Lung (tissue), 12 donors: Measurements from ENCODE around the gene PVR. TPM values are rescaled to one million over a fixed set of nuclear protein-coding genes. Genes with fewer than 3 reads are reported as not detected.
"Not testable (repeated sequence)": the region's sequence is repeated elsewhere in the genome, so short reads cannot be mapped to it uniquely, and the experiment has no call there.

Source experiments
- ATAC-seq: fragments of 200-7000 bp; cut with Tn5 transposase; one replicate; pipeline ENCODE4 v1.9.1; 2020; ENCODE audit warnings: moderate number of reproducible peaks; ENCODE audit not compliant: insufficient read depth, low FRiP score
- DNase-seq, 3 donors: peaks; one replicate each; pipeline ENCODE4 v3.0.0-alpha.2; 2013 to 2017
- H3K27ac ChIP-seq, 2 donors: one replicate each; pipeline ENCODE4 v1.5.1; 2013; ENCODE audit warnings: mild to moderate bottlenecking in 2 of 2, moderate library complexity in 2 of 2, control low read depth in 1 of 2, inconsistent platforms in 1 of 2, low read depth in 1 of 2, low read length in 1 of 2
- H3K27me3 ChIP-seq, 3 donors: one replicate each; pipeline ENCODE4 v1.5.1; 2013; ENCODE audit warnings: low read length in 2 of 3; ENCODE audit not compliant: control insufficient read depth in 3 of 3, insufficient read depth in 3 of 3
- H3K36me3 ChIP-seq, 4 donors: one replicate each; pipeline ENCODE4 v1.5.1; 2013; ENCODE audit warnings: low read length in 4 of 4, mild to moderate bottlenecking in 1 of 4, moderate library complexity in 1 of 4; ENCODE audit not compliant: control insufficient read depth in 4 of 4, insufficient read depth in 4 of 4
- H3K4me1 ChIP-seq, 5 donors: one replicate each; pipeline ENCODE4 v1.5.1; 2013; ENCODE audit warnings: low read length in 5 of 5, mild to moderate bottlenecking in 2 of 5, moderate library complexity in 1 of 5; ENCODE audit not compliant: control insufficient read depth in 5 of 5, insufficient read depth in 5 of 5
- H3K4me3 ChIP-seq: one replicate; pipeline ENCODE4 v1.5.1; 2013; ENCODE audit warnings: mild to moderate bottlenecking, control low read depth, moderate library complexity
- H3K9ac ChIP-seq, 2 donors: one replicate each; pipeline ENCODE4 v1.5.1; 2013; ENCODE audit warnings: low read length in 2 of 2, control low read depth in 1 of 2; ENCODE audit not compliant: insufficient read depth in 1 of 2
- H3K9me3 ChIP-seq, 4 donors: one replicate each; pipeline ENCODE4 v1.5.1; 2013; ENCODE audit warnings: low read length in 3 of 4, mild to moderate bottlenecking in 1 of 4, moderate library complexity in 1 of 4; ENCODE audit not compliant: control insufficient read depth in 4 of 4, insufficient read depth in 3 of 4
- WGBS, 2 donors: extraction: QIAGEN DNeasy Blood & Tissue Kit; methylation state at CpG; one replicate each; pipeline ENCODE4 v1.1.7; 2013; 5-methylcytosine and 5-hydroxymethylcytosine counted together
- polyA plus RNA-seq, 2 donors: library from polyadenylated mRNA; stranded (reverse); fragments of 200-250 nt; gene quantifications; one replicate each; pipeline ENCODE4 v1.2.1, GENCODE V29; 2013
- total RNA-seq, 2 donors: library from RNA; depleted of rRNA in 1 of 2; stranded (reverse); fragments of >200 nt in 1 of 2; gene quantifications; one replicate each; pipeline ENCODE4 v1.2.1, GENCODE V29; 2014 to 2021
- TF ChIP-seq, protein P1 (sequence below): IDR thresholded peaks from 2 replicates; pipeline ENCODE4 v1.5.1; 2012; ENCODE audit warnings: mild to moderate bottlenecking; ENCODE audit errors: control extremely low read depth, extremely low read depth
- donor health status: control.
- donor health status: control.
- donor health status: Bipolar disorder and iron deficiency.
- donor health status: healthy.
- donor health status: DM: yes; HTN: yes; CAD: no.

Gene PVR
- total and polyA plus RNA-seq, 4 donors = 26.4 to 51.6 (median 36.5) TPM

DNA sequence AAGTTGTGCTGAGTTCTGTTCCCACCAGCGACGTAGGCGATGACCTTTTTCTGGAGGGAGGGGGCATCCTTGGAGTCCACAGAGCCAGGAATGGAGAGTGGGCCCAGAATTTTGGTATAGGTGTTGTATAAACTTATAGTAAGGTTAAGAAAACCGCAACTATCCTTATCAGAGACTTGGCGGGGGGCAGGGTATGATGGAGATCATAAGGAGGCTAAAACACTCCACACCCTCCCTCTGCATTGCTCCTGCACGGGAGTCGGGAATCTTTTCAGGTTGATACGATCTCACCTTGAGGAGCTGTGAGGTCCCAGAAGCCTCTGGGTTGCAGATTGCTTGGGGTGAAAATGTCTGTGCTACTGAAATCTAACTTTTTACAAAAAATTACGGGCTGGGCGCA, 21.3 kb downstream of the PVR start:
- no peak overlapping the region for H3K9ac ChIP-seq
- no peak overlapping the region for H3K4me3 ChIP-seq
- DNase-seq (no peak), ATAC-seq (no peak)
- no peaks in the 10 kb centered on the region for H3K27me3 ChIP-seq
- peaks cover 0 to 10% (median 3%) of the 10 kb centered on the region in 5 donors for H3K4me1 ChIP-seq
- 92 to 96% methylated on average over 10 of the region's 10 CpGs for WGBS, 2 donors
- no peak overlapping the region for H3K27ac ChIP-seq
- no peaks in the 10 kb centered on the region for H3K9me3 ChIP-seq
- TF ChIP-seq, protein P1, sequence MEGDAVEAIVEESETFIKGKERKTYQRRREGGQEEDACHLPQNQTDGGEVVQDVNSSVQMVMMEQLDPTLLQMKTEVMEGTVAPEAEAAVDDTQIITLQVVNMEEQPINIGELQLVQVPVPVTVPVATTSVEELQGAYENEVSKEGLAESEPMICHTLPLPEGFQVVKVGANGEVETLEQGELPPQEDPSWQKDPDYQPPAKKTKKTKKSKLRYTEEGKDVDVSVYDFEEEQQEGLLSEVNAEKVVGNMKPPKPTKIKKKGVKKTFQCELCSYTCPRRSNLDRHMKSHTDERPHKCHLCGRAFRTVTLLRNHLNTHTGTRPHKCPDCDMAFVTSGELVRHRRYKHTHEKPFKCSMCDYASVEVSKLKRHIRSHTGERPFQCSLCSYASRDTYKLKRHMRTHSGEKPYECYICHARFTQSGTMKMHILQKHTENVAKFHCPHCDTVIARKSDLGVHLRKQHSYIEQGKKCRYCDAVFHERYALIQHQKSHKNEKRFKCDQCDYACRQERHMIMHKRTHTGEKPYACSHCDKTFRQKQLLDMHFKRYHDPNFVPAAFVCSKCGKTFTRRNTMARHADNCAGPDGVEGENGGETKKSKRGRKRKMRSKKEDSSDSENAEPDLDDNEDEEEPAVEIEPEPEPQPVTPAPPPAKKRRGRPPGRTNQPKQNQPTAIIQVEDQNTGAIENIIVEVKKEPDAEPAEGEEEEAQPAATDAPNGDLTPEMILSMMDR = no peak
- peaks cover 11 to 28% (median 15%) of the 10 kb centered on the region in 4 donors for H3K36me3 ChIP-seq

DNA sequence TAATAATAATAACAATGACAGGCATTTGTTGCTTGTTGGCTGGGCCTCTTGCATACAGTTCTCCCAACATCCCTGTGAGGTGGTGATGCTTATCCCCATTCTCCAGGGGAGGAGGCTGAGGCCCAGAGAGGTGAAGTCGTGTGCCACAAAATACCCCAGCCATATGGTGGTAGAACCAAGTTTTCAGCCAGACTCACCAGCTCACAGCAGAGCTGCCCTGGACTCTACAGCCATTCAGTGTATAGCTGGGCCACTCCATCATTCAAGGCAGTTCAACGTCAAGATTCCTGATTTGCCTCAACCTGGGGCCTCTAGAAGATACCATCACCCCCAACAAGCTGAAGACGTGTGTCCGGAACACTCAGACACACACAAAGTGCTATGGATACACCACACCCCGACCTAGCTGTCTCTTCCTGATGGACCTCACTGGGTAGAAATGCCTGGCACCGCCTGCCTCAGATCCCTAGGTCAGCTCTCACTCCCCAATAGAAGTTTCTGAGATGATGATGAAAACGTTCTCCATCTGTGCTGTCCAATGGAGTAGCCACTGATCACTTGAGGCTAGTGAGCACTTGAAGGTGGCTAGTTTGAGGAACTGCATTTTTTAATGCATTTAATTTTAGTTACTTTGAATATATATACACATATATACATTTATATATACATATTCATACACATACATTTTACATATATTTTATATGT, 23.3 kb downstream of the PVR start:
- no peak for ATAC-seq
- 83 to 89% methylated on average over 7 of the region's 7 CpGs for WGBS, 2 donors
- DNase-seq = no peak

DNA sequence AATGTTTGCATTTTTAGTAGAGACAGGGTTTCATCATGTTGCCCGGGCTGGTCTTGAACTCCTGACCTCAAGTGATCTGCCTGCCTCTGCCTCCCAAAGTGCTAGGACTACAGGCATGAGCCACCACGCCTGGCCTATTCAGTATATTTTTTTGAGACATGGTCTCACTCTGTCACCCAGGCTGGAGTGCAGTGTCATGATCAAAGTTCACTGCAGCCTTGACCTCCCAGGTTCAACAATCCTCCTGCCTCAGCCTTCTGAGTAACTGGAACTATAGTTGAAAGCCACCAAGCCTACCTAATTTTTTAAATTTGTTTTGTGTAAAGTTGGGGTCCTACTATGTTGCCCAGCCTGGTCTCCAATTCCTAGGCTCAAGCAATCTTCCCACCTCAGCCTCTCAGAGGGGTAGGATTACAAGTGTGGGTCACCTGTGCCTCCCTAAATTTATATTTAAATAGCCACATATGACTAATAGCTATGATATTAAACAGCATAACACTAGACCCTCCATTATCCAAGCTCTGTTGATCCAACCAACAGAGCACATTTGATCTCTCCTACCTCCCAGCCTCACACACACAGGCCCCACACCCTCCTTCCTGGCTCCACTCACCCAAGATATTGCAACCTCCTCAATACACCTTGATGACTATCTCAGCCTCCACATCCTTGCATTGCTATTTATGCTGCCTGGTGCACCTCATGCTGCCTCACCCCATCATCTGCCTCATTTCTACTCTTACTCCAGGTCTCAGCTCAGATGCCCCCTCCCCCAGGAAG, 25.5 kb downstream of the PVR start:
- H3K27ac ChIP-seq = no peak overlapping the region
- no peaks in the 10 kb centered on the region for H3K4me1 ChIP-seq
- ATAC-seq (no peak), DNase-seq (no peak)
- TF ChIP-seq, protein P1 = no peak
- no peaks in the 10 kb centered on the region for H3K9me3 ChIP-seq
- H3K36me3 ChIP-seq = peaks cover 0 to 2% (median 0%) of the 10 kb centered on the region in 4 donors
- WGBS, 2 donors = 80 to 92% methylated on average over 2 of the region's 2 CpGs
- H3K4me3 ChIP-seq = no peak overlapping the region
- no peaks in the 10 kb centered on the region for H3K27me3 ChIP-seq
- no peak overlapping the region for H3K9ac ChIP-seq

More for the DNA sequence above, 23.3 kb downstream of the PVR start:
- H3K27ac ChIP-seq = peak overlapping the region in 1 of 2 donors; percentile 35
- H3K9ac ChIP-seq = no peak overlapping the region
- H3K4me1 ChIP-seq = peaks cover 0 to 10% (median 3%) of the 10 kb centered on the region in 5 donors
- no peaks in the 10 kb centered on the region for H3K27me3 ChIP-seq
- peaks cover 3 to 19% (median 5%) of the 10 kb centered on the region in 4 donors for H3K36me3 ChIP-seq
- TF ChIP-seq, protein P1 = no peak
- no peak overlapping the region for H3K4me3 ChIP-seq
- H3K9me3 ChIP-seq = no peaks in the 10 kb centered on the region

DNA sequence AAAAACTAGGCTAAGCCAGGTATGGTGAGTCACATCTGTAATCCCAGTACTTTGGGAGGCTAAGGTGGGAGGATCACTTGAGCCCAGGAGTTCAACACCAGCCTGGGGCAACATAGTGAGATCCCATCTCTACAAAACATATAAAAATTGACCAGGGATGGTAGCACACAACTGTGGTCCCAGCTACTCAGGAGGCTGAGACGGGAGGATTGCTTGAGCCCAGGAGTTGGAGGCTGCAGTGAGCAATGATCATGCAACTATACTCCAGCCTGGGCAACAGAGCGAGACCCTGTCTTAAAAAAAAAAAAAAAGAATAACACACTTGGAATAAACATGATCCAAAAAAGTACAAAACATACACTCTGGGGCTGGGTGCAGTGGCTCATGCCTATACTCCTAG, 26.3 kb downstream of the PVR start:
- ATAC-seq, H3K27me3 ChIP-seq: not testable (repeated sequence)
- WGBS, 2 donors = 96 to 97% methylated on average over 2 of the region's 2 CpGs

More for the DNA sequence above, 26.3 kb downstream of the PVR start:
- H3K27ac ChIP-seq, H3K9me3 ChIP-seq, H3K36me3 ChIP-seq, DNase-seq, H3K9ac ChIP-seq, H3K4me1 ChIP-seq, H3K4me3 ChIP-seq: not testable (repeated sequence)
